SU-DHL-6 (cell line): ENCODE data around the gene SLC23A2.
A peak's percentile ranks its signal among the peaks of the same experiment; 100 is the strongest.

Source experiments
- H2AFZ ChIP-seq: fragments of 200-600 bp; sonication (generic); 2 replicates; pipeline ENCODE4 v1.6.1; 2014; ENCODE audit warnings: low read depth, mild to moderate bottlenecking, moderate library complexity, mixed read lengths, antibody characterized with exemption, low read length; ENCODE audit not compliant: severe bottlenecking
- H3F3A ChIP-seq: fragments of 200-600 bp; shearing (Covaris generic); 2 replicates; pipeline ENCODE4 v1.6.0; 2016; ENCODE audit warnings: antibody characterized with exemption, mild to moderate bottlenecking; ENCODE audit not compliant: insufficient read depth
- H3K27ac ChIP-seq: fragments of 200-600 bp; sonication (generic); 2 replicates; pipeline ENCODE4 v1.5.1; 2016; ENCODE audit warnings: low read depth, mild to moderate bottlenecking, low read length, moderate library complexity, mixed read lengths
- H3K27me3 ChIP-seq: fragments of 200-600 bp; sonication (generic), shearing (Covaris generic); 2 replicates; pipeline ENCODE4 v1.6.0; 2014; ENCODE audit warnings: mild to moderate bottlenecking, low read length
- H3K36me3 ChIP-seq: fragments of 200-600 bp; sonication (generic); 2 replicates; pipeline ENCODE4 v1.6.1; 2014; ENCODE audit warnings: mild to moderate bottlenecking, low read length, mixed read lengths
- H3K4me2 ChIP-seq: fragments of 300-600, 200-600 bp; shearing (Covaris generic), sonication (generic); 2 replicates; pipeline ENCODE4 v1.6.0; 2014; ENCODE audit warnings: low read length, low read depth, mild to moderate bottlenecking; ENCODE audit not compliant: poor library complexity, severe bottlenecking
- H3K4me3 ChIP-seq: fragments of 200-600 bp; sonication (generic); 2 replicates; pipeline ENCODE4 v1.5.1; 2014; ENCODE audit warnings: antibody characterized with exemption, low read length, mild to moderate bottlenecking, mixed read lengths; ENCODE audit not compliant: insufficient read depth, poor library complexity, severe bottlenecking
- H3K79me2 ChIP-seq: fragments of 200-600 bp; sonication (generic); 2 replicates; pipeline ENCODE4 v1.6.1; 2014; ENCODE audit warnings: mild to moderate bottlenecking, low read length, moderate library complexity; ENCODE audit not compliant: insufficient read depth
- H3K9ac ChIP-seq: fragments of 200-600 bp; sonication (generic); 2 replicates; pipeline ENCODE4 v1.7.0; 2014; ENCODE audit warnings: mild to moderate bottlenecking, low read length
- H3K9me2 ChIP-seq: fragments of 200-600 bp; sonication (generic); replicated peaks from 2 replicates; pipeline ENCODE4 v1.6.1; 2014; ENCODE audit warnings: low read length; ENCODE audit not compliant: insufficient read depth
- H3K9me3 ChIP-seq: fragments of 200-600 bp; sonication (generic); 2 replicates; pipeline ENCODE4 v1.6.1; 2014; ENCODE audit warnings: low read length, mixed read lengths; ENCODE audit not compliant: insufficient read depth
- H4K20me1 ChIP-seq: fragments of 200-600 bp; sonication (generic); 2 replicates; pipeline ENCODE4 v1.6.1; 2014; ENCODE audit warnings: low read depth, mild to moderate bottlenecking, antibody characterized with exemption, low read length, moderate library complexity, mixed read lengths
- CTCF ChIP-seq: fragments of 200-600 bp; sonication (generic); IDR thresholded peaks from one replicate; pipeline ENCODE4 v1.5.1; 2017; ENCODE audit warnings: antibody characterized with exemption, mild to moderate bottlenecking, low read length, moderate library complexity; ENCODE audit not compliant: insufficient read depth, poor library complexity, severe bottlenecking
- EZH2phosphoT487 ChIP-seq: fragments of 200-600 bp; sonication (generic), shearing (Covaris generic); conservative IDR thresholded peaks from 2 replicates; pipeline ENCODE4 v1.6.1; 2018; ENCODE audit warnings: mild to moderate bottlenecking, antibody characterized with exemption, low read length, moderate library complexity, mixed read lengths

SLC23A2 gene

GRCh38 chr20:4876731-4877130 is 124.6 kb downstream of the SLC23A2 start:
- Histone ChIP-seq H4K20me1 (no peaks in the 10 kb centered on the region), H3K79me2 (no peaks in the 10 kb centered on the region), H3K9me3 (no peaks in the 10 kb centered on the region), H3K9me2 (no peaks in the 10 kb centered on the region), H3K27me3 (no peaks in the 10 kb centered on the region), H3K27ac (peak overlapping the region; percentile 26; the same call in 1 of the 2 replicates), H3K4me3 (no peak overlapping the region), H2AFZ (no peak overlapping the region), H3F3A (no peaks in the 10 kb centered on the region), H3K4me2 (peak overlapping the region; percentile 12), H3K36me3 (no peaks in the 10 kb centered on the region), H3K9ac (no peak overlapping the region)
- TF ChIP-seq EZH2phosphoT487: no peak
- TF ChIP-seq CTCF: no peak

DNA sequence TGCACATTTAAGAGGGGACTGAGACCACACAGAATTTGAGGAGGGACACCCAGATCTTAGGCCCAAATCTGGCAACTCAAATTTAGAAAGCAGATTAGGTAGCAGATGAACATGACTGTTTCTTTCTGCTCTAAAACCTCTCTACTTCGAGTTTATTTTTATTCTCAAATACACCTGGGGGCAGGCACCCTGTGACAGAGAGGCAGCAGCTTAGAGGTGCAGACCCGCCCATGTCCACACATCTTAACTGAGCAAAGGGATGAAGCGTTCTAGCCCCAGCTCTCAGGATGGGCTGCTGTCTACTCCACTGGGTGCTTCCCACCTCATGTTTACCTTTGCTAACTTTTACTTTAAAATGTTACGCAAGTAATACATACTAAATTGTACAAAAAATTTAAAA is 125.0 kb downstream of the SLC23A2 start:
- no peak for TF ChIP-seq CTCF
- TF ChIP-seq EZH2phosphoT487: no peak
- Histone ChIP-seq H3K4me3 (no peak overlapping the region), H2AFZ (no peak overlapping the region), H3K36me3 (no peaks in the 10 kb centered on the region), H3K9ac (no peak overlapping the region), H3K4me2 (peak overlapping the region; percentile 12), H3K9me3 (no peaks in the 10 kb centered on the region), H3K27ac (peak overlapping the region; percentile 26), H3F3A (no peaks in the 10 kb centered on the region), H3K9me2 (no peaks in the 10 kb centered on the region), H3K27me3 (no peaks in the 10 kb centered on the region), H3K79me2 (no peaks in the 10 kb centered on the region), H4K20me1 (no peaks in the 10 kb centered on the region)

- no peaks in the 10 kb centered on the region for H3K36me3 ChIP-seq
Observed at GRCh38 chr20:4875578-4876067, 125.7 kb downstream of the SLC23A2 start.

More at GRCh38 chr20:4875578-4876067, 125.7 kb downstream of the SLC23A2 start:
- Histone ChIP-seq H3K9ac (no peak overlapping the region), H3K9me2 (no peaks in the 10 kb centered on the region), H4K20me1 (no peaks in the 10 kb centered on the region), H3K4me2 (no peak overlapping the region), H3K79me2 (no peaks in the 10 kb centered on the region), H3K4me3 (no peak overlapping the region), H3K27ac (no peak overlapping the region), H2AFZ (no peak overlapping the region), H3K9me3 (no peaks in the 10 kb centered on the region), H3K27me3 (no peaks in the 10 kb centered on the region), H3F3A (no peaks in the 10 kb centered on the region)
- TF ChIP-seq CTCF (no peak), EZH2phosphoT487 (no peak)
